ENCODE measurements around the gene DEFB131B. TPM values are rescaled to one million over a fixed set of nuclear protein-coding genes. Genes with fewer than 3 reads are reported as not detected.
"Not testable (repeated sequence)": the region's sequence is repeated elsewhere in the genome, so short reads cannot be mapped to it uniquely, and the experiment has no call there.

DEFB131B gene
- total and polyA plus RNA-seq, 2 of the 8 experiments (the other 6 are each of a cell fraction or from before 2014, with no cell fraction given) = not detected

- H2AFZ ChIP-seq (ENCODE audit: low read length); H3K4ac ChIP-seq (replicated peaks; ENCODE audit: insufficient read length, low read depth, low read length); DNase-seq (ENCODE audit: low read depth in 1 of 2, low spot score in 2 of 2); H2BK15ac ChIP-seq (ENCODE audit: low read length); H3K4me1 ChIP-seq (replicated peaks in 1 of 4; ENCODE audit: control insufficient read depth in 3 of 4, insufficient read depth in 4 of 4, low read length in 3 of 4); H3K18ac ChIP-seq (ENCODE audit: extremely low read depth, low read length); H3K79me1 ChIP-seq (ENCODE audit: low read depth, low read length); H3K9ac ChIP-seq (replicated peaks in 1 of 4; ENCODE audit: extremely low read depth in 1 of 4, low read depth in 3 of 4, low read length in 3 of 4); H3K56ac ChIP-seq (replicated peaks; ENCODE audit: insufficient read length, low read depth, low read length); H3K4me2 ChIP-seq (ENCODE audit: insufficient read depth in 1 of 2, low read depth in 2 of 2, low read length in 2 of 2); H4K8ac ChIP-seq (ENCODE audit: extremely low read depth, insufficient read depth, low read length); H3K23me2 ChIP-seq (ENCODE audit: low read depth, low read length); H3K4me3 ChIP-seq (ENCODE audit: extremely low read depth in 1 of 4, insufficient read depth in 2 of 4, low read depth in 3 of 4, low read length in 4 of 4); H3K27me3 ChIP-seq (replicated peaks in 1 of 4; ENCODE audit: control insufficient read depth in 3 of 4, extremely low read depth in 1 of 4, insufficient read depth in 3 of 4, low read length in 3 of 4); H4K5ac ChIP-seq (ENCODE audit: insufficient read length, low read depth, low read length); POLR2A ChIA-PET (ENCODE audit: partially characterized antibody); H3K14ac ChIP-seq (ENCODE audit: insufficient read length); H4K20me1 ChIP-seq (replicated peaks in 1 of 2; ENCODE audit: control insufficient read depth in 1 of 2, insufficient read depth in 2 of 2, low read length in 2 of 2); H2BK120ac ChIP-seq (replicated peaks; ENCODE audit: low read depth, low read length); H2AK5ac ChIP-seq (ENCODE audit: low read depth, low read length); H4K91ac ChIP-seq (replicated peaks; ENCODE audit: insufficient read length, low read length); H3K27ac ChIP-seq (ENCODE audit: low read depth, low read length); H2BK20ac ChIP-seq (ENCODE audit: low read length); H2BK5ac ChIP-seq (ENCODE audit: low read depth, low read length); FAIRE-seq; H3K23ac ChIP-seq (ENCODE audit: insufficient read length); H3K9me3 ChIP-seq (ENCODE audit: insufficient read depth in 2 of 2, low read depth in 1 of 2, low read length in 1 of 2); H2BK12ac ChIP-seq (ENCODE audit: low read depth, low read length); H3K79me2 ChIP-seq (ENCODE audit: control insufficient read depth in 1 of 2, insufficient read depth in 2 of 2, low read length in 2 of 2): not testable (repeated sequence)
- H3K36me3 ChIP-seq (ENCODE audit: control insufficient read depth in 2 of 4, insufficient read depth in 4 of 4, low read length in 3 of 4) = peaks cover 0 to 27% (median 14%) of the 10 kb centered on the region in 4 experiments; a peak in 6 of 8 replicates
- CTCF ChIA-PET (ENCODE audit: partially characterized antibody) = interaction anchor here (0.7 to 1.3 kb wide), 3 partner anchors 10 to 120 kb away, joined by 3 read pairs; no protein-coding TSS in a partner anchor
- TF ChIP-seq RAD21 (IDR thresholded peaks at IDR 0.05 in 1 of 2, conservative IDR thresholded peaks at IDR 0.05 in 1 of 2; ENCODE audit: low read depth in 2 of 2, low read length in 2 of 2) (peak in 1 of 2 experiments; percentile 9; a peak in 1 of 4 replicates), CTCF (IDR thresholded peaks at IDR 0.05; ENCODE audit: control extremely low read depth in 1 of 3, insufficient read depth in 1 of 3, low read depth in 1 of 3, low read length in 3 of 3) (peak in 2 of 3 experiments; percentile 21 to 24; a peak in 2 of 4 replicates)
- 81% methylated on average over 10 of the region's 10 CpGs; no CpG with 5 or more reads in 1 of the 2 experiments for WGBS, 2 experiments (ENCODE audit: extremely low coverage in 1 of 2, insufficient coverage in 1 of 2, insufficient read length in 1 of 2, insufficient replicate concordance in 2 of 2, low coverage in 1 of 2, low lambda C conversion rate in 2 of 2, missing lambda C conversion rate in 1 of 2)
These were observed 33.2 kb downstream of the DEFB131B start for GRCh38 chr11:71911321-71911985.
